Activated CD4-positive, alpha-beta T cell treated with anti-CD3 and anti-CD28 coated beads, Interleukin-2, amount 10 ng/mL, durations not matched to agents 7 days and 5 days (primary cell): ENCODE results near the gene CCDC146. TPM values are rescaled to one million over a fixed set of nuclear protein-coding genes. Genes with fewer than 3 reads are reported as not detected.
"Not testable (repeated sequence)": the region's sequence is repeated elsewhere in the genome, so short reads cannot be mapped to it uniquely, and the experiment has no call there.

ENCODE experiments used
- CTCF ChIA-PET: fragments of 350-600 bp; sonication (Branson Sonifier 250); formaldehyde crosslinking; loops from one replicate; lab custom pipeline; 2021; ENCODE audit warnings: antibody characterized with exemption; lab: Charles Lee
- POLR2A ChIA-PET: fragments of 350-600 bp; sonication (Branson Sonifier 250); formaldehyde crosslinking; loops from one replicate; lab custom pipeline; 2021; ENCODE audit warnings: antibody characterized with exemption; lab: Charles Lee
- DNase-seq: peaks from one replicate; pipeline ENCODE4 v3.0.0-alpha.2; 2020
- H3K27ac Mint-ChIP-seq: one replicate; pipeline ENCODE4 v1.8.0; 2021; ENCODE audit warnings: mild to moderate bottlenecking, moderate library complexity, mixed read lengths
- H3K27me3 Mint-ChIP-seq: one replicate; pipeline ENCODE4 v1.8.0; 2021; ENCODE audit warnings: mixed read lengths
- H3K36me3 Mint-ChIP-seq: one replicate; pipeline ENCODE4 v1.8.0; 2021; ENCODE audit warnings: low read depth, mixed read lengths
- H3K4me1 Mint-ChIP-seq: one replicate; pipeline ENCODE4 v1.8.0; 2021; ENCODE audit warnings: mixed read lengths
- H3K4me3 Mint-ChIP-seq: one replicate; pipeline ENCODE4 v1.8.0; 2021; ENCODE audit warnings: mild to moderate bottlenecking, moderate library complexity, mixed read lengths
- H3K9me3 Mint-ChIP-seq: one replicate; pipeline ENCODE4 v1.8.0; 2021; ENCODE audit warnings: mixed read lengths
- total RNA-seq, 2 experiments: library from RNA; stranded (reverse); gene quantifications; one replicate each; pipeline ENCODE4 v1.2.3, GENCODE V29; 2021

Gene CCDC146
- total RNA-seq, 2 experiments from 2014 or later: 9.2 to 10.5 TPM

- Mint-ChIP-seq H3K4me1 (peaks cover 50% of the 10 kb centered on the region), H3K27me3 (no peaks in the 10 kb centered on the region), H3K36me3 (peaks cover 5% of the 10 kb centered on the region)
These were observed 74.7 kb downstream of the CCDC146 start for GRCh38 chr7:77197141-77197540.

GRCh38 chr7:77199013-77199966 is 76.9 kb downstream of the CCDC146 start, which contains the start of gene FGL2:
FGL2 (minus strand) TSS chr7:77199819; CDS start chr7:77199793, 26 bp downstream.
- no peaks in the 10 kb centered on the region for H3K27me3 Mint-ChIP-seq
- peak; percentile 49 for DNase-seq
- H3K9me3 Mint-ChIP-seq: no peaks in the 10 kb centered on the region
- peaks cover 3% of the 10 kb centered on the region for H3K36me3 Mint-ChIP-seq
- POLR2A ChIA-PET: no interaction called here
- CTCF ChIA-PET: interaction anchor here (1.3 kb wide), 1 partner anchor 48 kb away, joined by 3 read pairs; no protein-coding TSS in a partner anchor
- H3K27ac Mint-ChIP-seq: peak within 1 kb of the TSS; percentile 68
- peak within 1 kb of the TSS; percentile 75 for H3K4me3 Mint-ChIP-seq
- H3K4me1 Mint-ChIP-seq: peaks cover 46% of the 10 kb centered on the region

More at GRCh38 chr7:77197141-77197540, 74.7 kb downstream of the CCDC146 start:
- CTCF ChIA-PET: no interaction called here
- H3K9me3 Mint-ChIP-seq: peaks cover 2% of the 10 kb centered on the region
- H3K27ac Mint-ChIP-seq: no peak overlapping the region
- no peak overlapping the region for H3K4me3 Mint-ChIP-seq
- DNase-seq: no peak
- POLR2A ChIA-PET: no interaction called here

GRCh38 chr7:77200542-77200941 is 78.1 kb downstream of the CCDC146 start:
- no peak for DNase-seq
- Mint-ChIP-seq H3K36me3 (peaks cover 3% of the 10 kb centered on the region), H3K27me3 (no peaks in the 10 kb centered on the region), H3K4me3 (peak overlapping the region; percentile 18), H3K4me1 (peaks cover 46% of the 10 kb centered on the region), H3K27ac (peak overlapping the region; percentile 21), H3K9me3 (no peaks in the 10 kb centered on the region)
- POLR2A ChIA-PET: no interaction called here
- CTCF ChIA-PET: interaction anchor here (0.8 kb wide), 1 partner anchor 25 kb away, joined by 5 read pairs; no protein-coding TSS in a partner anchor

- no peak for DNase-seq
- H3K9me3 Mint-ChIP-seq: no peaks in the 10 kb centered on the region
- H3K36me3 Mint-ChIP-seq: peaks cover 3% of the 10 kb centered on the region
- H3K4me3 Mint-ChIP-seq: no peak overlapping the region
- ChIA-PET POLR2A (no interaction called here), CTCF (interaction anchor here (0.6 to 0.8 kb wide), 2 partner anchors 10 to 1020 kb away, joined by 3 to 5 read pairs; no protein-coding TSS in a partner anchor)
- H3K27me3 Mint-ChIP-seq: no peaks in the 10 kb centered on the region
- peaks cover 42% of the 10 kb centered on the region for H3K4me1 Mint-ChIP-seq
- H3K27ac Mint-ChIP-seq: no peak overlapping the region
These were observed 80.1 kb downstream of the CCDC146 start for GRCh38 chr7:77202481-77202976.

- CTCF ChIA-PET: interaction anchor here (0.6 kb wide), 1 partner anchor 65 kb away, joined by 3 read pairs; no protein-coding TSS in a partner anchor
- Mint-ChIP-seq H3K4me3 (no peak overlapping the region), H3K27me3 (no peaks in the 10 kb centered on the region), H3K27ac (no peak overlapping the region), H3K36me3 (peaks cover 15% of the 10 kb centered on the region), H3K9me3 (peaks cover 22% of the 10 kb centered on the region), H3K4me1 (peaks cover 15% of the 10 kb centered on the region)
- DNase-seq: no peak
- POLR2A ChIA-PET: no interaction called here
These were observed 83.3 kb downstream of the CCDC146 start for GRCh38 chr7:77205706-77206105.

- Mint-ChIP-seq H3K27me3 (no peaks in the 10 kb centered on the region), H3K9me3 (peaks cover 25% of the 10 kb centered on the region), H3K4me3 (no peak overlapping the region), H3K27ac (no peak overlapping the region), H3K36me3 (peaks cover 15% of the 10 kb centered on the region), H3K4me1 (no peaks in the 10 kb centered on the region)
- CTCF ChIA-PET: interaction anchor here (1.2 to 1.3 kb wide), 2 partner anchors 15 to 16 kb away, joined by 3 to 4 read pairs; no protein-coding TSS in a partner anchor
- DNase-seq: no peak
- POLR2A ChIA-PET: no interaction called here
These were observed 86.0 kb downstream of the CCDC146 start for GRCh38 chr7:77208416-77208815.

GRCh38 chr7:77209479-77210139 is 87.2 kb downstream of the CCDC146 start:
- CTCF ChIA-PET: interaction anchor here (0.6 to 1.3 kb wide), 3 partner anchors 15 to 72 kb away, joined by 3 to 4 read pairs (median 3); no protein-coding TSS in a partner anchor
- DNase-seq: no peak
- no peaks in the 10 kb centered on the region for H3K4me1 Mint-ChIP-seq

GRCh38 chr7:77216181-77216845 is 93.9 kb downstream of the CCDC146 start:
- POLR2A ChIA-PET: no interaction called here
- peaks cover 24% of the 10 kb centered on the region for H3K9me3 Mint-ChIP-seq
- no peak overlapping the region for H3K27ac Mint-ChIP-seq
- CTCF ChIA-PET: no interaction called here
- DNase-seq: no peak
- H3K4me1 Mint-ChIP-seq: peaks cover under 1% of the 10 kb centered on the region
- no peaks in the 10 kb centered on the region for H3K27me3 Mint-ChIP-seq
- peaks cover 8% of the 10 kb centered on the region for H3K36me3 Mint-ChIP-seq
- H3K4me3 Mint-ChIP-seq: no peak overlapping the region

More at GRCh38 chr7:77209479-77210139, 87.2 kb downstream of the CCDC146 start:
- POLR2A ChIA-PET: no interaction called here
- H3K36me3 Mint-ChIP-seq: peaks cover 15% of the 10 kb centered on the region
- H3K27ac Mint-ChIP-seq: no peak overlapping the region
- H3K4me3 Mint-ChIP-seq: no peak overlapping the region
- H3K9me3 Mint-ChIP-seq: peaks cover 35% of the 10 kb centered on the region
- no peaks in the 10 kb centered on the region for H3K27me3 Mint-ChIP-seq

- H3K4me1 Mint-ChIP-seq: peaks cover 13% of the 10 kb centered on the region
- POLR2A ChIA-PET: no interaction called here
- H3K27me3 Mint-ChIP-seq: no peaks in the 10 kb centered on the region
- H3K9me3 Mint-ChIP-seq: peaks cover 26% of the 10 kb centered on the region
- CTCF ChIA-PET: no interaction called here
- H3K4me3 Mint-ChIP-seq: no peak overlapping the region
- no peak overlapping the region for H3K27ac Mint-ChIP-seq
- H3K36me3 Mint-ChIP-seq: peaks cover 8% of the 10 kb centered on the region
- DNase-seq: no peak
These were observed 95.2 kb downstream of the CCDC146 start for GRCh38 chr7:77217474-77218185.

GRCh38 chr7:77219701-77220331 is 97.4 kb downstream of the CCDC146 start:
- H3K27ac Mint-ChIP-seq, POLR2A ChIA-PET, H3K36me3 Mint-ChIP-seq, H3K4me3 Mint-ChIP-seq, DNase-seq, H3K27me3 Mint-ChIP-seq: not testable (repeated sequence)
- Mint-ChIP-seq H3K4me1 (peaks cover 23% of the 10 kb centered on the region), H3K9me3 (peaks cover 15% of the 10 kb centered on the region)
- CTCF ChIA-PET: interaction anchor here (0.5 kb wide), 1 partner anchor 14 kb away, joined by 4 read pairs; no protein-coding TSS in a partner anchor

- peaks cover 15% of the 10 kb centered on the region for H3K9me3 Mint-ChIP-seq
- peaks cover 23% of the 10 kb centered on the region for H3K4me1 Mint-ChIP-seq
- H3K4me3 Mint-ChIP-seq: no peak overlapping the region
- H3K36me3 Mint-ChIP-seq: peaks cover 8% of the 10 kb centered on the region
- ChIA-PET CTCF (no interaction called here), POLR2A (no interaction called here)
- H3K27ac Mint-ChIP-seq: no peak overlapping the region
- DNase-seq: no peak
- H3K27me3 Mint-ChIP-seq: no peaks in the 10 kb centered on the region
These were observed 99.7 kb downstream of the CCDC146 start for GRCh38 chr7:77222065-77222464.
